Suprapubic skin (tissue), 4 donors: Measurements from ENCODE around the gene SFT2D1.

ENCODE experiments used
- CTCF ChIP-seq, 2 donors: fragments of 200-600 bp in 1 of 2; fragments of 450-650 bp in 1 of 2; sonication (generic) in 1 of 2; IDR thresholded peaks; one replicate each; pipeline ENCODE4 v1.5.1; 2016 to 2019; ENCODE audit warnings: antibody characterized with exemption in 2 of 2, mild to moderate bottlenecking in 1 of 2, moderate library complexity in 1 of 2
- EP300 ChIP-seq: sonication (generic); formaldehyde crosslinking; IDR thresholded peaks from one replicate; pipeline ENCODE4 v1.6.1; 2017; ENCODE audit warnings: antibody characterized with exemption
- POLR2A ChIP-seq, 2 donors: fragments of 450-650 bp; IDR thresholded peaks; one replicate each; pipeline ENCODE4 v1.6.1; 2017; ENCODE audit warnings: antibody characterized with exemption in 2 of 2, mild to moderate bottlenecking in 2 of 2, moderate library complexity in 2 of 2
- POLR2AphosphoS5 ChIP-seq, 3 donors: sonication (generic); formaldehyde crosslinking; IDR thresholded peaks; one replicate each; pipeline ENCODE4 v1.6.1; 2017; ENCODE audit warnings: antibody characterized with exemption in 3 of 3

GRCh38 chr6:166351715-166352285, 9.5 kb upstream of the SFT2D1 start:
- TF ChIP-seq CTCF (IDR thresholded peaks at IDR 0.05): no peak
- TF ChIP-seq POLR2A (IDR thresholded peaks at IDR 0.05): no peak
- TF ChIP-seq EP300: no peak
- TF ChIP-seq POLR2AphosphoS5 (IDR thresholded peaks at IDR 0.05): no peak
